H9 (cell line): Measurements from ENCODE around the gene PRR16. TPM values are rescaled to one million over a fixed set of nuclear protein-coding genes. Genes with fewer than 3 reads are reported as not detected.

ENCODE experiments used
- DNase-seq: peaks from one replicate; pipeline ENCODE4 v3.0.0-alpha.2; 2017
- H2AFZ ChIP-seq: one replicate; pipeline ENCODE4 v1.6.1; 2013; ENCODE audit warnings: mild to moderate bottlenecking, low read length, control low read depth, moderate library complexity
- H2AK5ac ChIP-seq: 2 replicates; pipeline ENCODE4 v1.6.1; 2013; ENCODE audit warnings: low read length, control low read depth, mixed read lengths; ENCODE audit not compliant: insufficient read length
- H2BK120ac ChIP-seq: one replicate; pipeline ENCODE4 v1.6.1; 2013; ENCODE audit warnings: low read depth, mild to moderate bottlenecking, low read length, control low read depth, inconsistent platforms; ENCODE audit not compliant: poor library complexity, severe bottlenecking
- H2BK12ac ChIP-seq: 2 replicates; pipeline ENCODE4 v1.6.1; 2013; ENCODE audit warnings: low read length, control low read depth, mixed read lengths, low read depth; ENCODE audit not compliant: insufficient read length
- H2BK15ac ChIP-seq: 2 replicates; pipeline ENCODE4 v1.6.1; 2013; ENCODE audit warnings: low read depth, low read length, control low read depth
- H2BK20ac ChIP-seq: one replicate; pipeline ENCODE4 v1.6.1; 2013; ENCODE audit warnings: low read depth, mild to moderate bottlenecking, low read length, control low read depth, inconsistent platforms; ENCODE audit not compliant: poor library complexity, severe bottlenecking
- H2BK5ac ChIP-seq: 2 replicates; pipeline ENCODE4 v1.6.1; 2013; ENCODE audit warnings: low read length, control low read depth, mixed read lengths; ENCODE audit not compliant: insufficient read length
- H3K14ac ChIP-seq: 2 replicates; pipeline ENCODE4 v1.6.1; 2013; ENCODE audit warnings: low read length, control low read depth; ENCODE audit not compliant: insufficient read depth
- H3K18ac ChIP-seq: 2 replicates; pipeline ENCODE4 v1.6.1; 2013; ENCODE audit warnings: low read depth, mild to moderate bottlenecking, mixed read lengths, low read length, control low read depth; ENCODE audit not compliant: insufficient read length
- H3K23ac ChIP-seq: 2 replicates; pipeline ENCODE4 v1.6.1; 2013; ENCODE audit warnings: low read length, control low read depth, mixed read lengths, low read depth; ENCODE audit not compliant: insufficient read length
- H3K23me2 ChIP-seq: 2 replicates; pipeline ENCODE4 v1.6.1; 2013; ENCODE audit warnings: low read depth, mild to moderate bottlenecking, mixed read lengths, low read length, control low read depth; ENCODE audit not compliant: insufficient read length, poor library complexity, severe bottlenecking
- H3K27ac ChIP-seq: 2 replicates; pipeline ENCODE4 v1.5.1; 2013; ENCODE audit warnings: low read length, control low read depth, mixed read lengths, low read depth; ENCODE audit not compliant: insufficient read length
- H3K27me3 ChIP-seq: 2 replicates; pipeline ENCODE4 v1.6.1; 2013; ENCODE audit warnings: low read length, control low read depth, inconsistent platforms; ENCODE audit not compliant: insufficient read depth
- H3K4ac ChIP-seq: 2 replicates; pipeline ENCODE4 v1.6.1; 2013; ENCODE audit warnings: low read depth, mild to moderate bottlenecking, control low read depth, inconsistent platforms, low read length, moderate library complexity
- H3K4me1 ChIP-seq: 2 replicates; pipeline ENCODE4 v1.6.1; 2013; ENCODE audit warnings: low read length, control low read depth, inconsistent platforms; ENCODE audit not compliant: insufficient read depth
- H3K4me2 ChIP-seq: 2 replicates; pipeline ENCODE4 v1.6.1; 2013; ENCODE audit warnings: low read length, control low read depth, mixed read lengths; ENCODE audit not compliant: insufficient read length, insufficient read depth
- H3K56ac ChIP-seq: 2 replicates; pipeline ENCODE4 v1.6.1; 2013; ENCODE audit warnings: low read depth, mild to moderate bottlenecking, mixed read lengths, low read length, control low read depth; ENCODE audit not compliant: insufficient read length
- H3K79me1 ChIP-seq: 2 replicates; pipeline ENCODE4 v1.6.1; 2013; ENCODE audit warnings: low read depth, mild to moderate bottlenecking, moderate library complexity, low read length, control low read depth, inconsistent platforms; ENCODE audit not compliant: insufficient read depth, poor library complexity, severe bottlenecking
- H3K79me2 ChIP-seq: 2 replicates; pipeline ENCODE4 v1.6.1; 2013; ENCODE audit warnings: low read length, control low read depth, inconsistent platforms; ENCODE audit not compliant: insufficient read depth
- H3K9ac ChIP-seq: 2 replicates; pipeline ENCODE4 v1.6.1; 2013; ENCODE audit warnings: low read length, control low read depth, mixed read lengths; ENCODE audit not compliant: insufficient read length; ENCODE audit errors: extremely low read depth
- H3K9me3 ChIP-seq: one replicate; pipeline ENCODE4 v1.6.1; 2013; ENCODE audit warnings: low read depth, low read length, inconsistent platforms; ENCODE audit not compliant: control insufficient read depth
- H3T11ph ChIP-seq: one replicate; pipeline ENCODE4 v1.6.1; 2013; ENCODE audit warnings: mild to moderate bottlenecking, low read length, control low read depth, inconsistent platforms
- H4K20me1 ChIP-seq: one replicate; pipeline ENCODE4 v1.6.1; 2013; ENCODE audit not compliant: control insufficient read depth, insufficient read length, insufficient read depth
- H4K5ac ChIP-seq: 2 replicates; pipeline ENCODE4 v1.6.1; 2013; ENCODE audit warnings: low read depth, mild to moderate bottlenecking, mixed read lengths, low read length, control low read depth; ENCODE audit not compliant: insufficient read length
- H4K8ac ChIP-seq: replicated peaks from 2 replicates; pipeline ENCODE4 v1.6.1; 2013; ENCODE audit warnings: low read length, control low read depth, mixed read lengths, low read depth; ENCODE audit not compliant: insufficient read length
- H4K91ac ChIP-seq: 2 replicates; pipeline ENCODE4 v1.6.1; 2013; ENCODE audit warnings: low read depth, mild to moderate bottlenecking, moderate library complexity, mixed read lengths, low read length, control low read depth; ENCODE audit not compliant: insufficient read length
- H3K27ac Mint-ChIP-seq, 3 experiments: 2 replicates in 2 of 3; 3 replicates in 1 of 3; pipeline ENCODE4 v1.8.0; 2020 to 2021; ENCODE audit warnings: mixed read lengths in 3 of 3, mild to moderate bottlenecking in 1 of 3, moderate library complexity in 1 of 3
- H3K27me3 Mint-ChIP-seq: 2 replicates; pipeline ENCODE4 v1.8.0; 2021; ENCODE audit warnings: low read depth, mild to moderate bottlenecking, moderate library complexity, mixed read lengths
- H3K36me3 Mint-ChIP-seq, 3 experiments: 2 replicates in 2 of 3; 3 replicates in 1 of 3; pipeline ENCODE4 v1.8.0; 2020 to 2021; ENCODE audit warnings: low read depth in 3 of 3, mixed read lengths in 3 of 3; ENCODE audit not compliant: insufficient read depth in 1 of 3
- H3K4me1 Mint-ChIP-seq, 2 experiments: 2 replicates each; pipeline ENCODE4 v1.8.0; 2020; ENCODE audit warnings: mixed read lengths in 2 of 2
- H3K4me3 Mint-ChIP-seq, 2 experiments: 2 replicates in 1 of 2; 3 replicates in 1 of 2; pipeline ENCODE4 v1.8.0; 2020 to 2021; ENCODE audit warnings: mild to moderate bottlenecking in 2 of 2, mixed read lengths in 2 of 2, moderate library complexity in 1 of 2
- H3K9me3 Mint-ChIP-seq, 2 experiments: 2 replicates in 1 of 2; 3 replicates in 1 of 2; pipeline ENCODE4 v1.8.0; 2020; ENCODE audit warnings: mild to moderate bottlenecking in 2 of 2, mixed read lengths in 2 of 2, moderate library complexity in 1 of 2
- WGBS: extraction: QIAGEN DNeasy Blood & Tissue Kit; methylation state at CpG from one replicate; pipeline ENCODE4 v1.1.7; 2013; ENCODE audit warnings: missing lambda C conversion rate, low lambda C conversion rate, mixed read lengths; ENCODE audit not compliant: insufficient read length; ENCODE audit errors: extremely low coverage; 5-methylcytosine and 5-hydroxymethylcytosine counted together
- total RNA-seq: library from RNA; stranded (reverse); gene quantifications from 2 replicates; pipeline ENCODE4 v1.2.1, GENCODE V29; 2021
- TF ChIP-seq, protein P1 (sequence below): fragments of 200-600 bp; sonication (generic); conservative IDR thresholded peaks from 3 replicates; pipeline ENCODE4 v1.8.0; 2021; ENCODE audit warnings: antibody characterized with exemption, mild to moderate bottlenecking

The PRR16 gene
- total RNA-seq, 1 experiment from 2014 or later, result 0.13 TPM

DNA sequence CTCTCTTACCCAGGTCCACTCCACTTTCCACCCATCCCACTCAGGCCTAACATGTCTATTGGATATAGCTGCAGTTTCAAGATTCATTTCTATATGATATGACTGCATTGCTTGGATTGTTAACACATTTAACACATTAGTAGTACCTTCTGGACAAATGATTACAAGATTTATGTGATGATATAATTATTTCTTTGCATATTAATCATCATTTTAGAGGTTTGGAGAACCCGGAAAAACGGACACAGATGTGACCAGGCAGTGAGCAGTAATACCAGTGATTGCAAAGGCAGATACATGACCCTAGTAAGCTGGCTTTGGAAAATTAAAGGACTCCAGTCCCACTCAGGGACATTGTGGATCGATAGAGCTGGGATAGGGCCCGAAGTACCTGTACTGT, 103.8 kb downstream of the PRR16 start:
- H3K23ac ChIP-seq, result no peak overlapping the region
- Mint-ChIP-seq H3K27me3 (no peaks in the 10 kb centered on the region), H3K4me1 (no peaks in the 10 kb centered on the region; a peak in 2 of 4 replicates), H3K36me3 (no peaks in the 10 kb centered on the region), H3K27ac (no peak overlapping the region), H3K9me3 (no peaks in the 10 kb centered on the region), H3K4me3 (no peak overlapping the region)
- no peak overlapping the region for H4K91ac ChIP-seq
- H2BK12ac ChIP-seq, result no peak overlapping the region
- H3K56ac ChIP-seq, result no peak overlapping the region
- no peak overlapping the region for H3K4ac ChIP-seq
- H3K9ac ChIP-seq, result no peak overlapping the region
- TF ChIP-seq, protein P1, sequence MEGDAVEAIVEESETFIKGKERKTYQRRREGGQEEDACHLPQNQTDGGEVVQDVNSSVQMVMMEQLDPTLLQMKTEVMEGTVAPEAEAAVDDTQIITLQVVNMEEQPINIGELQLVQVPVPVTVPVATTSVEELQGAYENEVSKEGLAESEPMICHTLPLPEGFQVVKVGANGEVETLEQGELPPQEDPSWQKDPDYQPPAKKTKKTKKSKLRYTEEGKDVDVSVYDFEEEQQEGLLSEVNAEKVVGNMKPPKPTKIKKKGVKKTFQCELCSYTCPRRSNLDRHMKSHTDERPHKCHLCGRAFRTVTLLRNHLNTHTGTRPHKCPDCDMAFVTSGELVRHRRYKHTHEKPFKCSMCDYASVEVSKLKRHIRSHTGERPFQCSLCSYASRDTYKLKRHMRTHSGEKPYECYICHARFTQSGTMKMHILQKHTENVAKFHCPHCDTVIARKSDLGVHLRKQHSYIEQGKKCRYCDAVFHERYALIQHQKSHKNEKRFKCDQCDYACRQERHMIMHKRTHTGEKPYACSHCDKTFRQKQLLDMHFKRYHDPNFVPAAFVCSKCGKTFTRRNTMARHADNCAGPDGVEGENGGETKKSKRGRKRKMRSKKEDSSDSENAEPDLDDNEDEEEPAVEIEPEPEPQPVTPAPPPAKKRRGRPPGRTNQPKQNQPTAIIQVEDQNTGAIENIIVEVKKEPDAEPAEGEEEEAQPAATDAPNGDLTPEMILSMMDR, result no peak
- no peaks in the 10 kb centered on the region for H3K4me1 ChIP-seq
- no peak overlapping the region for H4K5ac ChIP-seq
- no peak overlapping the region for H2BK15ac ChIP-seq
- H3K9me3 ChIP-seq, result no peaks in the 10 kb centered on the region
- WGBS, result no CpG with 5 or more reads among the region's 4 CpGs
- H2BK120ac ChIP-seq, result no peak overlapping the region
- H4K20me1 ChIP-seq, result no peaks in the 10 kb centered on the region
- no peak overlapping the region for H2BK20ac ChIP-seq
- H3K27me3 ChIP-seq, result no peaks in the 10 kb centered on the region
- H3K79me1 ChIP-seq, result no peaks in the 10 kb centered on the region
- H2AK5ac ChIP-seq, result no peak overlapping the region
- H4K8ac ChIP-seq, result no peak overlapping the region
- H3K4me2 ChIP-seq, result no peak overlapping the region
- no peak overlapping the region for H2BK5ac ChIP-seq
- no peak overlapping the region for H3T11ph ChIP-seq
- H3K27ac ChIP-seq, result no peak overlapping the region
- no peak for DNase-seq
- no peaks in the 10 kb centered on the region for H3K23me2 ChIP-seq
- H3K18ac ChIP-seq, result no peak overlapping the region
- H2AFZ ChIP-seq, result no peak overlapping the region
- no peaks in the 10 kb centered on the region for H3K79me2 ChIP-seq
- H3K14ac ChIP-seq, result no peak overlapping the region
